Measurements from ENCODE around the gene PPP1R26.
A peak's percentile ranks its signal among the peaks of the same experiment; 100 is the strongest.

The PPP1R26 gene

GRCh38 chr9:135489188-135489906 lies 9.8 kb downstream of the PPP1R26 start:
- no peak for DNase-seq (ENCODE audit: low read depth in 2 of 2)

GRCh38 chr9:135490166-135490870 lies 10.7 kb downstream of the PPP1R26 start:
- DNase-seq (ENCODE audit: low read depth in 2 of 2): no peak

DNA sequence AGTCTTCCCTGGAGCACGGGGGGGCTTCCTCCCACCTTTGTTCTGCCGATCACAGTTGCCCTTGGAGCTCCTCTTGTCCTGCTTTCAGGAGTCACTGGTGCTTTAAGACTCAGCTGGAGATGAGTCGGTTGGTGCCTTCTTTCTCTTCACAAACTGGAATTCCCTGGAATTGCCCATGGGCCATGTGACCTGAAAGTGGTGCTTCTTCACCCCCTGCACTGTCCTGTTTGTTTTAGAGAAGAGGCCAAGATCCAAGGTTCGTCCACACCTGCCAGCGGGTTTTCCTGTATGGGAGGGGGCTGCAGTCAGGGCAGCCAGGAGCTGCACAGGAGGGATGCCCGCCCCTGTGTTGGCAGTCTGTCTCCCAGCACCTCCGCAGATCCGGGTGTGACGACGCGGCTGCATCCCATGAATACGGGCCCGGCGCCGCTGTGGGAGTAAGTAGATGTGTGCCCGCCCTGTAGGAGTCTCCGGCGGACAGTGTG lies 11.4 kb downstream of the PPP1R26 start:
- DNase-seq (ENCODE audit: low read depth in 2 of 2): no peak

GRCh38 chr9:135491764-135492163 lies 12.2 kb downstream of the PPP1R26 start:
- DNase-seq (ENCODE audit: low read depth in 2 of 2): no peak

DNA sequence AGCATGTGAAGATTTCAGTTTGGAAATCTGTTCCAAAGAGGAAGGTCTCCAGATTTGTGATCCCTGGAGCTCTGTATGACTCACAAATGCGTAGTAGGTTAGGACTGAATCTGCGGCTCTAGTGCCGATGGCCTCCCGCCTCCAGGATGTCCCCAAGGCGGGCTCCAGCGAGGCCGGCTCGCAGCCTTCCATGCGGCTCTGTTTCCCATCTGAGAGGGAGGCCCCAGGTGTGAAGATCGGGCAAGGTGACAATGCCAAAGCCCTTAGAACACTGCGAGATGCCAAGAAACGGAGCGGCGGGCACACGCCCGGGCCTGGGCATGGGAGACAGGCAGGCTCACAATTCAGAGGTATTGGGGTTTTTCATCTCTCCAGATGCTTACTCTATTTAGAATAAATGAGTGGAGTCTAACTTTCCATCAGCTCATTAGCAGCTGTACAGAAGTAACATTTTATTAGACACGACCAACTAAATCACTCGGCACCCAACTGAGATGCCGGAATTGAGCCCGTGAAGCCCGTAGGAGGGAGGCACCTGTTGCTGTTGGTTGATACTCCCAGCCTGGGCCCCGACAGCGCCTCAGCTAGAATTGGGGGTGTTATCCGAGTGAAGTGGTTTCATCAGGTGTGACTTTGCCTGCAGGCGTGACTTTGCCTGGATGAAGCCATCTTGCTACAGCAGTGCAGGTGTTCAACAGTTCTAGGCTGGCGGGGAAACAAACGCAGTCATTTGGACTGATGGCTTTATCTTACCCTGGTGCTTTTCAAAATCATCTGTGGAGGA lies 13.5 kb downstream of the PPP1R26 start:
- no peak for DNase-seq (ENCODE audit: low read depth in 2 of 2)

DNA sequence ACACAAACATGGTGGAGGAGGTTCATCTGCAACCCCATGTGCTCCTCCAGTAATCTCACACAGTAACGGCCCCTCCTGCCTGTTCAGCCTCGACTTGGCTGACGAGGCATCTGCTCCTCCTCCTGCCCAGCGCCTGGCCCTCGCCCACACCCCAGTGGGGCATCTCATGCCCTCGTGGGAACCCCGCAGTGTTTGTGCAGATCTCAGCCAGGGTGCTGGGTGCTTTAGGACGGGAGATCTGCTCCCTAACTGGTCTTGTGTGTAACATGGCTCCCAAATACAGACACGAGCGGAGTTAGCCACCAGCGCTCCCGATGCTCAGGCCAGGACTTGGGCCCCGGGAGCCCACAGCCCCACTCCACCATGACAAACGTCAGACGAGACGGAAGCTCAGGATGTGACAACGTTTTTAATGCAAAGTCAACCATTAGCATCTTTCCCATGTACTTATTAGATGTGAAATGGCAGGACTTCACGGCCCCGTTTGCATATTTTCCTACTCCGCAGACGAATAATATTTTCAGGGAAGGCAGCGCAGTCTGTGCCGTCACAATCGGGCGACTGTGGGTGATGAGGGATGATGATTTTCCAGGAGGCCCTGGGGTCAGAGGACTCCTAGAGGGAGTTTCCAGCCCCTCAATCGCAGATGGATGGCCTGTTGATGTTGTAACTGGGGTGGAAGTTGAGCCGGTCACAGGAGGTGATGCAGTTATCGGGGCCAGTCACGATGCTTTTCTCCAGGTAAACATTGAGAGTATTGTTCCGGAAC lies 15.4 kb downstream of the PPP1R26 start:
- no peak for DNase-seq (ENCODE audit: low read depth in 2 of 2)

GRCh38 chr9:135498381-135499126 lies 19.0 kb downstream of the PPP1R26 start:
- no peak for DNase-seq (ENCODE audit: low read depth in 2 of 2)

- DNase-seq (ENCODE audit: low read depth in 2 of 2): peak; percentile 77 to 87
These were observed 19.9 kb downstream of the PPP1R26 start for GRCh38 chr9:135499326-135500070.

- DNase-seq (ENCODE audit: low read depth in 2 of 2): no peak
These were observed 20.5 kb downstream of the PPP1R26 start for GRCh38 chr9:135500071-135500524.

- DNase-seq (ENCODE audit: low read depth in 2 of 2): peak; percentile 67 to 83
These were observed 21.1 kb downstream of the PPP1R26 start, which contains the start of gene MRPS2 for GRCh38 chr9:135500525-135501260. Gene MRPS2, plus strand, starts transcription at chr9:135500682. Its CDS starts 29 bp downstream, at chr9:135500711.

DNA sequence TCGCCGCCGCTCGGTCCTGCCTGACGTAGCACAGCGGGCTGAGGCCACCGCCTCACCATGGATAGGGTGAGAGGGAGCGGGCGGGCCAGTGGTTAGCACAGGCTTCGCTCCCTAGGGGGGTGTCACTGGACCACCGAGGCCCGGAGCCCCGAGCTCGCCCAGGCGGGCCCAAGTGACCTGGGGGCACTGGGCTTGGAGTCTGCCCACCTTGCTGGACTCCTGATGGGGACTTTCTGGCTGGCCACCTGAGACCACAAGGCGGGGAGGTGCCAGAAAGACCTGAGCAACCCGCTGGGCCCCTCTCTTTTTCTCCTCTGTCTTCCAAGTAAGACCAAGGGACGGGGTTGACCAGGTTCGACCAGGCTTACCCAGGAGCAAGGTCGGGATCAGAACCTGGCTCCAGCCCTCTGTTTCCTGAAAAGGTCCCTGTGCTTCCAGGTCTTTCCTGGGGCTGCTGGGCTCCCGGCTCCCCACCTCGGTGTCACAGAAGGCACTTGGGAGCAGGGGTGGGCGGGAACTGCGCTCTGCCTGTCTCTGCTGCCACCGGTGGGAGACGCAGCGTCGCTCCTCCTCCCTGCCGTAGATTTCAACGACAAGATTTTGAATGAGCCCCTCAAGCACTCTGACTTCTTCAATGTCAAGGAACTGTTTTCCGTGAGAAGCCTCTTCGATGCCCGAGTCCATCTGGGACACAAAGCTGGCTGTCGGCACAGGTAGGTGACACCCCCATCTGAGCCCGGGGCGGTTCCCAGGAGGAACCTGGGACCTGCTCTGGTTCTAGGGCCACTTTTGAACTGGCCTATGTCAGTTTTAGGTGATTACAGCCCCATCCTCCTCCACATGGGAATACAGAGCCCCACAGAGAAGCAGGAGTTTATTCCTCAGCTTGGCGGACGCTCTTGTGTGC lies 21.9 kb downstream of the PPP1R26 start:
- no peak for DNase-seq (ENCODE audit: low read depth in 2 of 2)

DNA sequence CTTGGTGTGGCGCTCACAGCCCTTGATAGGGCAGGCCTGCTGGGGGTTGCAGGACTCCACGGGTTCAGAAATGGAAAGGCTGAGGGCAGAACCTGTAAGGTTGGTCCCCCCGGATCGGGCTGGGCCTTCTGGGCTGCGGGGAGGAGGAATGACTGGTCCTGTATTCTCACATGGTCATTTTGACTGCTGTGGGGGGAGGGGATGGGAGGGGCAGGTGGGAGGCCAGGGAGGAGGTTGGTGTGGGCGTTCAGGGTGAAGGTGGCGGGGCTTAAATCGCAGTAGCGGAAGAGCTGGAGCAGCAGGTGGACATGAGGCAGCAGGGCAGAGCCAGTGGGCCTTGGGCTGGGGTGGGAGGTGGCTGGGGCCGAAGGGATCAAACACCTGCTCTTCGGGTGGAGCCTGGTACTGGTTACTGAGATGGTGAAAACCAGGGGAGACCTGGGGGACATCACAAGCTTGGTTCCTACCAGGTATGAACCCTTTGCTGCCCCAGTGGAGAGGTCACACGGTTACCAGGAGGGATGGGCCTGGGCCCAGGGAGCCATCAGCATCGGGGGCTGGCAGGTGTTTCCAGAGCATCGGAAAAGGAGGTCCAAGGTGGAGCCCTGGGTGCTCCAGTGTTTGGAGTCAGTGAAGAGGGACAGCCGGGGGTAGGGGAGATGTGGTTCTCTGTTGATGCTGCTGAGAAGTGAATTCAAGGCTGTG lies 22.7 kb downstream of the PPP1R26 start:
- no peak for DNase-seq (ENCODE audit: low read depth in 2 of 2)

- no peak for DNase-seq (ENCODE audit: low read depth in 2 of 2)
These were observed 23.3 kb downstream of the PPP1R26 start for GRCh38 chr9:135502873-135503321.

DNA sequence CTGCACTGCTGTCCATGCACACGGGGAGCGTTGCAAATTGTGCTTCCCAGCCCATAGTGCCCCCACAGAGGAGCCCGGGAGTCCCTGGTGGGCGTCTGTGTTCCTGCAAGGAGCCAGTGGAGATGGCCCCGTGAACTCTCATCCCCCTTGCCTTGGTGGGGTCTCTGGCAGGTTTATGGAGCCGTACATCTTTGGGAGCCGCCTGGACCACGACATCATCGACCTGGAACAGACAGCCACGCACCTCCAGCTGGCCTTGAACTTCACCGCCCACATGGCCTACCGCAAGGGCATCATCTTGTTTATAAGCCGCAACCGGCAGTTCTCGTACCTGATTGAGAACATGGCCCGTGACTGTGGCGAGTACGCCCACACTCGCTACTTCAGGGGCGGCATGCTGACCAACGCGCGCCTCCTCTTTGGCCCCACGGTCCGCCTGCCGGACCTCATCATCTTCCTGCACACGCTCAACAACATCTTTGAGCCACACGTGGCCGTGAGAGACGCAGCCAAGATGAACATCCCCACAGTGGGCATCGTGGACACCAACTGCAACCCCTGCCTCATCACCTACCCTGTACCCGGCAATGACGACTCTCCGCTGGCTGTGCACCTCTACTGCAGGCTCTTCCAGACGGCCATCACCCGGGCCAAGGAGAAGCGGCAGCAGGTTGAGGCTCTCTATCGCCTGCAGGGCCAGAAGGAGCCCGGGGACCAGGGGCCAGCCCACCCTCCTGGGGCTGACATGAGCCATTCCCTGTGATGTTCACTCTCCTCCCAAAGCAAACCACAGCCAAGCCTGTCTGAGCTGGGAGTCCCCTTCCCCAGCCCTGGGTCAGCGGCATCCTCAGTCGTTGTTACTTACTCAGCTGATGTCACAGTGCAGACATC lies 24.0 kb downstream of the PPP1R26 start:
- no peak for DNase-seq (ENCODE audit: low read depth in 2 of 2)

- peak in 1 of 2 donors; percentile 30 for DNase-seq (ENCODE audit: low read depth in 2 of 2)
These were observed 25.0 kb downstream of the PPP1R26 start for GRCh38 chr9:135504262-135505243.
